Upper lobe of left lung (tissue), 6 donors: ENCODE results near the gene OSCP1. TPM values are rescaled to one million over a fixed set of nuclear protein-coding genes. Genes with fewer than 3 reads are reported as not detected.

Source experiments
- ATAC-seq, 2 donors: fragments of 200-7000 bp; cut with Tn5 transposase; one replicate each; pipeline ENCODE4 v1.9.1; 2022; ENCODE audit warnings: mild to moderate bottlenecking in 2 of 2, moderate library complexity in 2 of 2; ENCODE audit not compliant: low FRiP score in 2 of 2
- DNase-seq, 2 donors: peaks; one replicate each; pipeline ENCODE4 v3.0.0-alpha.2; 2019 to 2020
- H3K27ac ChIP-seq, 4 donors: fragments of 200-600 bp; sonication (generic); one replicate each; pipeline ENCODE4 v1.5.1; 2016 to 2019
- H3K27me3 ChIP-seq, 4 donors: fragments of 200-600 bp; sonication (generic); one replicate each; pipeline ENCODE4 v1.5.1; 2017 to 2019
- H3K36me3 ChIP-seq, 4 donors: fragments of 200-600 bp; sonication (generic); one replicate each; pipeline ENCODE4 v1.5.1; 2016 to 2019
- H3K4me1 ChIP-seq, 4 donors: fragments of 200-600 bp; sonication (generic); one replicate each; pipeline ENCODE4 v1.5.1; 2018 to 2019
- H3K4me3 ChIP-seq, 4 donors: fragments of 200-600 bp; sonication (generic); one replicate each; pipeline ENCODE4 v1.5.1; 2017 to 2019; ENCODE audit warnings: mild to moderate bottlenecking in 2 of 4, moderate library complexity in 1 of 4
- H3K9me3 ChIP-seq, 4 donors: fragments of 200-600 bp; sonication (generic); one replicate each; pipeline ENCODE4 v1.5.1; 2018 to 2019
- EP300 ChIP-seq, 4 donors: sonication (generic); formaldehyde crosslinking; IDR thresholded peaks; one replicate each; pipeline ENCODE4 v1.5.1; 2017; ENCODE audit warnings: antibody characterized with exemption in 4 of 4, control low read depth in 2 of 4
- POLR2A ChIP-seq, 4 donors: fragments of 450-650 bp; IDR thresholded peaks; one replicate each; pipeline ENCODE4 v1.5.1; 2016 to 2017; ENCODE audit warnings: antibody characterized with exemption in 4 of 4, mild to moderate bottlenecking in 2 of 4
- POLR2AphosphoS5 ChIP-seq, 2 donors: sonication (generic); formaldehyde crosslinking; IDR thresholded peaks; one replicate each; pipeline ENCODE4 v1.5.1; 2017; ENCODE audit warnings: antibody characterized with exemption in 2 of 2
- WGBS, 2 donors: methylation state at CpG; one replicate each; pipeline ENCODE4 v1.1.5; 2017 to 2018; 5-methylcytosine and 5-hydroxymethylcytosine counted together
- total RNA-seq, 6 donors: library from RNA; depleted of rRNA in 4 of 6; stranded (reverse); fragments of >200 nt in 4 of 6; gene quantifications; one replicate each; pipeline versions ENCODE4 v1.1.0 to v1.2.1, GENCODE V29; 2016 to 2021
- TF ChIP-seq, protein P1 (sequence below), 6 experiments: fragments of 450-650 bp in 4 of 6; fragments of 200-600 bp in 2 of 6; sonication (generic) in 2 of 6; IDR thresholded peaks; one replicate each; pipeline ENCODE4 v1.5.1; 2016 to 2019; ENCODE audit warnings: antibody characterized with exemption in 6 of 6
- donor health status: DM: no; HTN: no; CAD: no; lungs with moderate emphysema.
- donor health status: DM: no; HTN: yes; CAD: no; lungs with severe emphysema.

OSCP1 gene
- total RNA-seq, 6 donors from 2014 or later: 11.8 to 28.2 (median 13.6) TPM

DNA sequence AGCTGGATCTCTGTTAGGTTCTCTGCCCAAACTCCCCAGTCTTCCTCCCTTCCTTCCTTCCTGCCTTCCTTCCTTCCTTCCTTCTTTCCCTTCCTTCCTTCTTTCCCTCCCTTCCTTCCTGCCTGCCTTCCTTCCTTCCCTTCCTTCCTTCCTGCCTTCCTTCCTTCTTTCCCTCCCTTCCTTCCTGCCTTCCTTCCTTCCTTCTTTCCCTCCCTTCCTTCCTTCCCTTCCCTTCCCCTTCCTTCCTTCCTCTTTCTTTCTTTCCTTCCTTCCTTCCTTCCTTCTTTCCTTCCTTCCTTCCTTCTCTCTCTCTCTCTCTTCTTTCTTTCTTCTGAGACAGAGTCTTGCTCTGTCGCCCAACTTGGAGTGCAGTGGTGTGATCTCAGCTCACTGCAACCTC lies 43.8 kb downstream of the OSCP1 start:
- Histone ChIP-seq H3K36me3 (no peaks in the 10 kb centered on the region), H3K27ac (no peak overlapping the region), H3K27me3 (no peaks in the 10 kb centered on the region), H3K4me1 (peaks cover 0 to 5% (median 2%) of the 10 kb centered on the region in 4 donors), H3K4me3 (no peak overlapping the region), H3K9me3 (no peaks in the 10 kb centered on the region)
- TF ChIP-seq EP300 (IDR thresholded peaks at IDR 0.05) (no peak), POLR2A (IDR thresholded peaks at IDR 0.05) (no peak)
- 92 to 94% methylated on average over 1 of the region's 1 CpG for WGBS, 2 donors
- DNase-seq: no peak
- no peak for ATAC-seq

DNA sequence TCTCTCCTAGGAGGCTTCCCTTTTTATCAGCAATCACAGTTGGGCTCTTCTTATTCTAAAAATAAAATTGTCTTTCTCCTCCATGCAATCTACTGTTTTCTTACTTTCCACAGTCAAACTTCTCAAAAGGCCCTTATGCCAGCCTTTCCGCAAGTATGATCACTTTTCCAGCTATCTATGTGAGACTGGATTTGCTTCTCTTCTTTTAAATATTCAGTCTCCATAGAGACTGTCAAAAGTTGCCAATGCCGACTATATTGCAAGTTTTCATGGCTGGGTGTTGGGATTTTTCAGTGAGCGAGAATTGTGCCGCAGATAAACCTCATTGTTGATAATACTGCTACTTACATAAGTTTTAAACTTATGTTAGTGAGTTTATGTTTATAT lies 47.8 kb downstream of the OSCP1 start:
- no peaks in the 10 kb centered on the region for H3K27me3 ChIP-seq
- H3K9me3 ChIP-seq: no peaks in the 10 kb centered on the region
- H3K36me3 ChIP-seq: no peaks in the 10 kb centered on the region
- peaks cover 4 to 18% (median 10%) of the 10 kb centered on the region in 4 donors for H3K4me1 ChIP-seq
- no peak overlapping the region for H3K4me3 ChIP-seq
- TF ChIP-seq POLR2AphosphoS5 (IDR thresholded peaks at IDR 0.05): no peak
- TF ChIP-seq, protein P1, sequence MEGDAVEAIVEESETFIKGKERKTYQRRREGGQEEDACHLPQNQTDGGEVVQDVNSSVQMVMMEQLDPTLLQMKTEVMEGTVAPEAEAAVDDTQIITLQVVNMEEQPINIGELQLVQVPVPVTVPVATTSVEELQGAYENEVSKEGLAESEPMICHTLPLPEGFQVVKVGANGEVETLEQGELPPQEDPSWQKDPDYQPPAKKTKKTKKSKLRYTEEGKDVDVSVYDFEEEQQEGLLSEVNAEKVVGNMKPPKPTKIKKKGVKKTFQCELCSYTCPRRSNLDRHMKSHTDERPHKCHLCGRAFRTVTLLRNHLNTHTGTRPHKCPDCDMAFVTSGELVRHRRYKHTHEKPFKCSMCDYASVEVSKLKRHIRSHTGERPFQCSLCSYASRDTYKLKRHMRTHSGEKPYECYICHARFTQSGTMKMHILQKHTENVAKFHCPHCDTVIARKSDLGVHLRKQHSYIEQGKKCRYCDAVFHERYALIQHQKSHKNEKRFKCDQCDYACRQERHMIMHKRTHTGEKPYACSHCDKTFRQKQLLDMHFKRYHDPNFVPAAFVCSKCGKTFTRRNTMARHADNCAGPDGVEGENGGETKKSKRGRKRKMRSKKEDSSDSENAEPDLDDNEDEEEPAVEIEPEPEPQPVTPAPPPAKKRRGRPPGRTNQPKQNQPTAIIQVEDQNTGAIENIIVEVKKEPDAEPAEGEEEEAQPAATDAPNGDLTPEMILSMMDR (IDR thresholded peaks at IDR 0.05): no peak
- TF ChIP-seq EP300 (IDR thresholded peaks at IDR 0.05): no peak
- TF ChIP-seq POLR2A (IDR thresholded peaks at IDR 0.05): no peak
- no peak for DNase-seq
- no peak for ATAC-seq
- 89 to 91% methylated on average over 4 of the region's 4 CpGs for WGBS, 2 donors
- H3K27ac ChIP-seq: no peak overlapping the region

DNA sequence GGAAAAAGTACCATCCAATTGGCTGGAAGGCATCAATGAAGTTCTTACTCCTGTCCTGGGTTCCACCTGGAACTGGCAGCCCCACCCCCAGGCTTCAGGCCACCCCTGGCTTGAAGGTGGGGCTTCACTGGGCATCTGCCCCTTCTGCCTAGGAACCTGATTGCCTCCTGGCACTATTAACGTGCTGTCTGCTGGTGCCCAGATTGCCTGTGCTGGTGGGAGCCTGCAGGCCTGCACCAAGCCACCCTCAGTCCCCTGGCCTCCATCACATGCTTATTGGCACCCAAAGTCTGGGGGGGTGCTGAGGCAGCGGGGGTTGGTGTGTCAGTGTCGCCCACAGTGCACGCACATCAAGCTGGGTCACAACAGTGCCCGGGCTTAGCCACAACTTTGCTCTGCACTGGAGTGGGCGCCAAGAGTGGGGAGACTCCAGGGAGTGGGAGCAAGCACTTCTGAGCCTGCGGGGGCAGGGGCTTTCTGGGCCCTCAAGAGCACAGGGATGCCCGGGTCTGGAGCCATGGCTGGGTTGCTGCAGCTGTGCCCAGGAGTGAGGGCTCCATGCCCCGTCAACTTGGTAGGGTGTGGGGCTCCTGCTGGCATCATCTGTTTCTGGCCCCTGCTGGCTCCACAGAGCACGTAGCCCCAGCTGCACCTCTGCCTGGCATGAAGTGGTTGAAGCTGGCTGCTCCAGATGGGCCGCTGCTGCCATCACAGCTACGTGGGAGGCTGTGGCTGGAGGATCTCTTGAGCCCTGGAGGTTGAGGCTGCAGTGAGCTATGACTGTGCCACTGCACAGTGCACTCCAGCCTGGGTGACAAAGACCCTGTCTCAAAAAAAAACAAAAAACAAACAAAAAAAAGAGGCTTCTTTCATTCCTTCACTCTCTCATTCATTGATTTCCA lies 48.4 kb downstream of the OSCP1 start:
- Histone ChIP-seq H3K4me1 (peaks cover 4 to 24% (median 13%) of the 10 kb centered on the region in 4 donors), H3K4me3 (peak overlapping the region in 3 of 4 donors; percentile 18 to 44 (median 42)), H3K36me3 (no peaks in the 10 kb centered on the region), H3K27me3 (no peaks in the 10 kb centered on the region), H3K9me3 (no peaks in the 10 kb centered on the region), H3K27ac (peak overlapping the region; percentile 64 to 75 (median 72))
- DNase-seq (peak in 1 of 2 donors; percentile 52), ATAC-seq (no peak)
- 92 to 94% methylated on average over 4 to 12 of the region's 12 CpGs for WGBS, 2 donors
- TF ChIP-seq POLR2A (IDR thresholded peaks at IDR 0.05): no peak
- TF ChIP-seq POLR2AphosphoS5 (IDR thresholded peaks at IDR 0.05): no peak
- TF ChIP-seq EP300 (IDR thresholded peaks at IDR 0.05): no peak
- TF ChIP-seq, protein P1 (IDR thresholded peaks at IDR 0.05): no peak

DNA sequence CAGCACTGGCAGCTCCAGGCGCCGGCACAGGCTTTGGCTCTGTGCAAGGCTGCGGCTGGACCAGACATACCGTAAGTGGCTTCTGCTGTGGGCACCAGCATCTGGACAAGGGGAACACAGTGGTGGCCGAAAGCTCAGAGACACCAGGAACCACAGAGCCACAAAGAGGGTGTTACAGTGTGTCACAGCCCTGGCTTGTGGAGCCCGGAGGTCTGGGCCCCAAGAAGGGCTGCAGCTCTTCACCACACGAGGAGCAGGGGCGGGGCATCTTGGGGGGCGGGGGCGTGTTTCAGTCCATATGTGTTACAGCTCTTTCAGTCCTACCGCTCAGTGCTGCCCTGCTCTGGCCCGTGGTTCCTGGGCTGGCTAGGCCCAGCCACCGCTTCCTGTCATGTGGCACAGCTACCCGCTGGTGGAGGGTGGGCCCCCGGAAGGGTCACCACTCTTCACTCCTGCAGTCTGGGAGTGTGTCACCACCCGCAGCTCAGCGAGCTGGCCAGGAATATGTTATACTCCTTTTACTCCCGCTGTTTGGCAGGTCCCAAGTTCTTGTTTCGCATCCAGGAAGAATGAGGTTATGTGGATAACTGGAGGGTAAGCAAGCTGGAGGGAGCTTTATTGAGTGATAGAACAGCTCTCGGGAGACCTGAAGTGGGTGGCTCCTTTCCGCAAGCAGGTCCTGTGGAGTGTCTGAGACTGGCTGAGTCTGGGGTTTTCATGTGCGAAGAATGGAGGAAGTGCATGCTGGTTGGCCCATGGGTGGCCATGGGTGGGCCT lies 49.2 kb downstream of the OSCP1 start:
- H3K27me3 ChIP-seq: no peaks in the 10 kb centered on the region
- peaks cover 9 to 32% (median 20%) of the 10 kb centered on the region in 4 donors for H3K4me1 ChIP-seq
- no peaks in the 10 kb centered on the region for H3K36me3 ChIP-seq
- DNase-seq: peak; percentile 85 to 92
- no peaks in the 10 kb centered on the region for H3K9me3 ChIP-seq
- ATAC-seq: peak; percentile 88 to 91
- peak overlapping the region; percentile 64 to 75 (median 72) for H3K27ac ChIP-seq
- TF ChIP-seq, protein P1 (IDR thresholded peaks at IDR 0.05): peak in 1 of 6 experiments; percentile 7
- peak in 1 of 4 donors; percentile 31 for TF ChIP-seq EP300 (IDR thresholded peaks at IDR 0.05)
- peak in 3 of 4 donors; percentile 16 to 69 (median 42) for TF ChIP-seq POLR2A (IDR thresholded peaks at IDR 0.05)
- TF ChIP-seq POLR2AphosphoS5 (IDR thresholded peaks at IDR 0.05): peak; percentile 62 to 77
- H3K4me3 ChIP-seq: peak overlapping the region in 3 of 4 donors; percentile 18 to 44 (median 42)
- 47 to 63% methylated on average over 11 to 20 of the region's 22 CpGs for WGBS, 2 donors

DNA sequence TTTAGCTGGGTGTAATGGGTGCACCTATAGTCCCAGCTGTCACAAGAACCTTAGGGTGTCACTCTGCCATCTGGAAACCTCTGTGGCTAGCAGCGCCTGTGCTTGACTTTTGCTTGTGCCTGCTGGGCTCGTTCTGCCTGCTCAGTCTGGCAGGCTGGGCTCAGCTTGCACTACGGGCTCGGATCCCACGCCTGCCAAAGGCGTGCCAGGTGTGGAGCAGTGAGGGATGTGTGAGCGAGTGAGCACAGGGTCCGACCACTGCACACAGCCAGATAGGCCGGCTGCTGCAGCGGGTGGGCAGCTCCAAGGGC lies 49.8 kb downstream of the OSCP1 start:
- Histone ChIP-seq H3K4me1 (peaks cover 9 to 33% (median 20%) of the 10 kb centered on the region in 4 donors), H3K36me3 (no peaks in the 10 kb centered on the region), H3K27me3 (no peaks in the 10 kb centered on the region), H3K27ac (peak overlapping the region; percentile 64 to 75 (median 72)), H3K4me3 (peak overlapping the region in 3 of 4 donors; percentile 18 to 44 (median 42)), H3K9me3 (no peaks in the 10 kb centered on the region)
- 91 to 92% methylated on average over 9 to 10 of the region's 10 CpGs for WGBS, 2 donors
- TF ChIP-seq EP300 (IDR thresholded peaks at IDR 0.05) (no peak), POLR2AphosphoS5 (IDR thresholded peaks at IDR 0.05) (no peak), POLR2A (IDR thresholded peaks at IDR 0.05) (no peak)
- TF ChIP-seq, protein P1 (IDR thresholded peaks at IDR 0.05): no peak
- ATAC-seq (no peak), DNase-seq (no peak)
